ENCODE results near the gene TXNRD1.

TXNRD1 gene

DNA sequence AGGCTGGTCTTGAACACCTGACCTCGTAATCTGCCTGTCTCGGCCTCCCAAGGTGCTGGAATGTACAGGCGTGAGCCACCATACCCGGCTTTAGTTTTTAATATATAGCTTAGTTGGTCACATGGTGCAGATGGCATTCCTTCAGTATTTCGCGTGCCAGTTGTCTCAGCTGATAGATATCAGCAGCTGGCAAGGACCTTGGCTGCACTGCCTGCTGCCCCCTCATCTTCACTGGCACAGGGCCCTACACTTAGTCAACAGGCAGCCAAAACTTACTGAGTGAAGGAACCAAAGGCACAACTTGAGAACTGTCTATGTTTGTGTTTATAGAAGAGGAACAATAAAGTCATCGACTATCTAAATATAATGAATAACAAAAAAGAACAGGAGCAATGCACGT is 119.0 kb downstream of the TXNRD1 start:
- no peaks in the 10 kb centered on the region for H3K27me3 ChIP-seq
- no peak overlapping the region for H3K4me3 ChIP-seq
- no peaks in the 10 kb centered on the region for H3K9me3 ChIP-seq (replicated peaks in 1 of 11)
- H3K4me2 ChIP-seq, result no peak overlapping the region
- H3K9ac ChIP-seq, result no peak overlapping the region
- H3K4me1 ChIP-seq, result no peaks in the 10 kb centered on the region
- peaks cover 74 to 100% (median 93%) of the 10 kb centered on the region in 11 experiments for H3K36me3 ChIP-seq
- H3K27ac ChIP-seq, result no peak overlapping the region
- no peak for TF ChIP-seq Cebpa-rat (IDR thresholded peaks at IDR 0.05)
- H4K20me1 ChIP-seq, result peaks cover 0 to 71% (median 9%) of the 10 kb centered on the region in 11 experiments; a peak in 10 of 22 replicates

DNA sequence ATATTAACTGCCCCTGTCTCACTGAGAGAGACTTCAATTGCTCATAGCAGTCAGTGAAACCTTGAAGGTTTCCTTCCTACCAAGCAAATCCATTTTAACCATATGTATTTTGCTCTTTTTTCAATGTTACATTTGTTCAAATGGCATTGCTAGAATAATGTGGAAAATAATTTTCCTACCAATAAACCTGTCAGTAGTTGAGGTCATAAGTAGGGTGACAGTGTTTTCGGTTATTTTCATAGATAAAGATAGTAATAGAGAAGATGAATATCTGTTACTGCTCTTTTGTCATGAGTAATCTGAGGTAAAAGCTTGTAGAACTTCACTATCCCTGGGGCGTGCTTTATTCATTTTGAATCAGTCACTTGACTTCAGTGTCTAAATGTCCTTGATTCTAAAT is 120.5 kb downstream of the TXNRD1 start:
- TF ChIP-seq Cebpa-rat (IDR thresholded peaks at IDR 0.05), result no peak
- Histone ChIP-seq H3K9ac (no peak overlapping the region), H3K4me2 (no peak overlapping the region), H3K4me1 (no peaks in the 10 kb centered on the region), H3K27me3 (no peaks in the 10 kb centered on the region), H3K27ac (no peak overlapping the region), H3K4me3 (no peak overlapping the region), H3K36me3 (peaks cover 79 to 100% (median 94%) of the 10 kb centered on the region in 11 experiments), H4K20me1 (peaks cover 0 to 71% (median 4%) of the 10 kb centered on the region in 11 experiments; a peak in 10 of 22 replicates), H3K9me3 (replicated peaks in 1 of 11) (no peaks in the 10 kb centered on the region)

DNA sequence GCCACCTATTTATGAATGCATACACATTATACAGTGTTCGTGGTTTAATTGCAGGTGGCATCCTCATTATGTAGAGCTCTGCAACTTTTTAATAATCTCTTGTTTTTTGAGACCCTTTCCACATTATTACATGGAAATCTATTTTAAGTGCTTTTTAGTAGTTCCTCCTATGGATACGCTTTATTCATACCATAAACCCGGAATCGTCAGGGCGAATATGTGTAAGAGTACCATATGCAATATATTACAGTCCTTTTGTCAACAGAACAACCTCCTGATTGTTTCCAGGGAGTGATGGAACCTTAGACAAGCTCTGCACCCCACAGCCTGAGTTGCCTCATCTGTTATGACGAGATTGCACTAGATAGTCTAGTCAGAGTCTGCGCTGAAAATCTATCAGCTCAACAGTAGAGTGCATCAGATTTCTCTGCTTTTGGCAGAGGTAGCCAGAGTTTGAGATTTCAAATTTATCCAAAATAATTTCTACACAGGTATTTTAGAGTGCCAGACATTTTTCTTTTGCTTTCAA is 121.5 kb downstream of the TXNRD1 start:
- H3K9ac ChIP-seq, result no peak overlapping the region
- H3K27me3 ChIP-seq, result no peaks in the 10 kb centered on the region
- no peaks in the 10 kb centered on the region for H3K4me1 ChIP-seq
- no peak overlapping the region for H3K4me3 ChIP-seq
- H3K36me3 ChIP-seq, result peaks cover 88 to 100% (median 94%) of the 10 kb centered on the region in 11 experiments
- peaks cover 0 to 81% (median 10%) of the 10 kb centered on the region in 11 experiments; a peak in 12 of 22 replicates for H4K20me1 ChIP-seq
- no peak for TF ChIP-seq Cebpa-rat (IDR thresholded peaks at IDR 0.05)
- no peak overlapping the region for H3K4me2 ChIP-seq
- no peaks in the 10 kb centered on the region for H3K9me3 ChIP-seq (replicated peaks in 1 of 11)
- no peak overlapping the region for H3K27ac ChIP-seq

DNA sequence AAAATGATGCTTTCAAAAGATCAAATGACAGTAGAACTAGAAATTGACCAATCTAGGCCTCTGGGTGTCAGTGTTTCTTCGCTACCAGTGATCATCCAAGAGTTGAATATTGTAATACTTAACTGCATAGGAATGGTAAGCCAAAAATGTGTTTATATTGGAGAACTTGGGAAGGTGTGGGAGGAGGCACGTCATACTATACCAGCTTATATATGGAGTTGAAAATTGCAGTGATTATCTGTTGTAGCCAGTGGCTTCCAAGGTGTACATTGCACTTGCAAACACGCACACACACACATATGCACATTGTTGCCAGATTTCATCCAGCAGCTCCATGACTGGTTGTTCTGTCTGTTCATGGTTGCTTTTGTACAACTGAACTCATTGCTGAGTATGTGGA is 124.1 kb downstream of the TXNRD1 start:
- H3K36me3 ChIP-seq, result peaks cover 98 to 100% (median 100%) of the 10 kb centered on the region in 11 experiments
- no peak overlapping the region for H3K4me3 ChIP-seq
- TF ChIP-seq Cebpa-rat (IDR thresholded peaks at IDR 0.05), result no peak
- H4K20me1 ChIP-seq, result peaks cover 0 to 93% (median 21%) of the 10 kb centered on the region in 11 experiments; a peak in 15 of 22 replicates
- H3K27ac ChIP-seq, result no peak overlapping the region
- no peak overlapping the region for H3K9ac ChIP-seq
- H3K27me3 ChIP-seq, result no peaks in the 10 kb centered on the region
- H3K4me1 ChIP-seq, result no peaks in the 10 kb centered on the region
- H3K9me3 ChIP-seq (replicated peaks in 1 of 11), result no peaks in the 10 kb centered on the region
- H3K4me2 ChIP-seq, result no peak overlapping the region

DNA sequence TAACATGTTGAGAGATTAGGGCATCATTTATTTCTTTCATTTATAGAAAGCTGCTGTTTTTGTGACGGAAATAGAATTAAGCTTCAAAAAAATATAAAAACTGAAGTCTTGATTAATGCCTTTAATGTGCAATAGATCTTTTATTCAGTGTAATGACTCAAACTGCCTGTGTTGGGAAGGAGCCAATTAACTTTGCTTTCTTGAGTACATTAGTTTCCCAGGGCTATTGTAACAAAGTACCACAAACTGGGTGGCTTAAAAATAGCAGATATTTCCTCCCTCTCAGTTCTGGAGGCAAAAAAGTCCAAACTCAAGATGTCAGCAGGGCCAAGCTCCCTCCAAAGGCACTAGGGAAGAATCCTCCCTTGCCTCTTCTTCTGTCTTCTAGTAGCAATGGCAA is 124.6 kb downstream of the TXNRD1 start:
- peaks cover 98 to 100% (median 100%) of the 10 kb centered on the region in 11 experiments for H3K36me3 ChIP-seq
- H3K27me3 ChIP-seq, result no peaks in the 10 kb centered on the region
- no peak overlapping the region for H3K4me3 ChIP-seq
- H3K4me1 ChIP-seq, result no peaks in the 10 kb centered on the region
- H3K9ac ChIP-seq, result no peak overlapping the region
- TF ChIP-seq Cebpa-rat (IDR thresholded peaks at IDR 0.05), result no peak
- no peaks in the 10 kb centered on the region for H3K9me3 ChIP-seq (replicated peaks in 1 of 11)
- H3K27ac ChIP-seq, result no peak overlapping the region
- H3K4me2 ChIP-seq, result no peak overlapping the region
- H4K20me1 ChIP-seq, result peaks cover 0 to 93% (median 21%) of the 10 kb centered on the region in 11 experiments; a peak in 15 of 22 replicates

DNA sequence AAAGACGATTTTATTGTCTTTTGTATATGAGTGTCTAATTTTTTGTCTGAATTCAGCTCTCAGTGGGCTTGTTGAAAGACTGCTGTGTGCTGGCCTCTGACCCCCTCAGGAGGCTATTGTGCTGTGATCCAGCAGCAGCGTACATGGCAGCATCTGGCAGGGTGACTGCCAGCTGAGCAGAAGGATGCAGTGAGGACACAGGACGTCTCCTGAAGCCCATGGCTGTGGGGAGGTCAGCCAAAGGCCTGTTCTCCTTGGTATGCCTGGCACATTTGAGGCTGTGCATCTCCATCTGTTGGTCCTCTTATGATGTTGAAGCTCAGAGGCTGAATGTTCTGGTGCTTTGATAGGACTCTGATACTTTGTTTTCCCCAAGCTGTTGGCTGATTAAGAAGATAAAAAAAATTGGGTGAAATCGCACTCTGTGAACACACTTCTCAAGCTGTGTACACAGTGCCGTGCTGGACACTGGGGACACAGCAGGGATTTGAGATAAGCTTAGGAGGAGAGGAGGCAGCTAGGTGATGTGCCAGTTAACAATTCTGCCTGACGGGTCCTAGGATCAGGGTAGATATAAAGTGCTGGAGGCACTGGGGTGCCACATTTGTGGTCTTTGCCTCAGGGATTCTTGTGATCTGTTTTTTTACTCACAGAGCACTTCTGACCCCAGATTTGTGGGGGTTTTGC is 125.5 kb downstream of the TXNRD1 start:
- Histone ChIP-seq H3K27me3 (no peaks in the 10 kb centered on the region), H3K4me3 (no peak overlapping the region), H3K4me1 (no peaks in the 10 kb centered on the region), H3K9me3 (replicated peaks in 1 of 11) (no peaks in the 10 kb centered on the region), H3K27ac (no peak overlapping the region), H3K9ac (no peak overlapping the region), H4K20me1 (peaks cover 0 to 93% (median 26%) of the 10 kb centered on the region in 11 experiments; a peak in 17 of 22 replicates), H3K36me3 (peaks cover 98 to 100% (median 100%) of the 10 kb centered on the region in 11 experiments), H3K4me2 (no peak overlapping the region)
- TF ChIP-seq Cebpa-rat (IDR thresholded peaks at IDR 0.05), result no peak

DNA sequence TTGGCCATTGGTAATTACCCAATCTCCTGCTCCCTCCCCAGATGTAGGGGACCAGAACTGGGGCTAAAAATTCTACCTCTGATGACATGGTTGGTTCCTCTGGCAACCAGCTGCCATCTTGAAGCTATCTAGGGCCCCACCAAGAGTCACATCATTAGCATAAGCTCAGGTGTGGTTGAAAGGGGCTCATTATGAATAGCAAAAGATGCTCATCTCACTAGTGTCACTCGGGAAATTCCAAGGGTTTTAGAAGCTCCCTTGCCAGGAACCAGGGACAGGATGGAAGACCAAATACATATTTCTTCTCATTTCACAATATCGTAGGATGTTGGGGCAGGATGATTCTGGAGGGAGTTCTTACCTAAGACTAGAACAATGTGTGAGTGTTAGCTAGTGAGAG is 126.6 kb downstream of the TXNRD1 start:
- Histone ChIP-seq H3K4me1 (no peaks in the 10 kb centered on the region), H3K27me3 (no peaks in the 10 kb centered on the region), H3K4me3 (no peak overlapping the region), H4K20me1 (peaks cover 0 to 93% (median 28%) of the 10 kb centered on the region in 11 experiments; a peak in 17 of 22 replicates), H3K36me3 (peaks cover 97 to 100% (median 100%) of the 10 kb centered on the region in 11 experiments), H3K27ac (no peak overlapping the region), H3K4me2 (no peak overlapping the region), H3K9ac (no peak overlapping the region), H3K9me3 (replicated peaks in 1 of 11) (no peaks in the 10 kb centered on the region)
- no peak for TF ChIP-seq Cebpa-rat (IDR thresholded peaks at IDR 0.05)

DNA sequence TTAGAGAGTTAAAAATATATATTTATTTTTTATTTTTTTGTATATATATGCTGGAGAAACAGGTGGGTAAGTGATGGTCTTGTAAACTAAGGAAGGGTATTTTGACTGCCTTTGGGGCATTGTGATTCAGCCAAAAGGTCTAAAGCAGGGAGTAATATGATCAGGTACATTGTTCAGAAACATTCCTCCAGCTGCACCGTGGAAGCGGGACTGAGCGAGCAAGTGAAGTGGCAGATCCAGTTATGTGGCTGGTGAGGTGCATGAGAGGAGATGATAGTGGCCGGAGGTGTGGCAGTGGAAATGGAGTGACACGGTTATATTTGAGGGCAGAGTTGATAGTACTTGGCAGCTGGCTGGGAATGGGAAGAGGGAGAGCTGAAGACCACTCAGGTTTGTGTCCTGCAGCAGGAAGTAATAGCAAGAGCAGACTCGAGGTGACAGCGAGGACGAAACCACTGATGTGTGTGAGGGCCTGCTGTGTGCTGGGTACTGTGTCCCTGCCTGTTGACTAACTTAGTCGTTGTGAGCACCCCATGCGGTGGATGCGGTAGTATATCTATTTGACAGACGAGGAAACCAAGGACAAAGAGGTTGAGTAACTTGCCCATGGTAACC is 127.2 kb downstream of the TXNRD1 start:
- Histone ChIP-seq H4K20me1 (peaks cover 0 to 93% (median 28%) of the 10 kb centered on the region in 11 experiments; a peak in 17 of 22 replicates), H3K36me3 (peaks cover 97 to 100% (median 100%) of the 10 kb centered on the region in 11 experiments), H3K27me3 (no peaks in the 10 kb centered on the region), H3K4me3 (no peak overlapping the region), H3K4me2 (no peak overlapping the region), H3K9ac (no peak overlapping the region), H3K4me1 (no peaks in the 10 kb centered on the region), H3K27ac (no peak overlapping the region), H3K9me3 (replicated peaks in 1 of 11) (no peaks in the 10 kb centered on the region)
- TF ChIP-seq Cebpa-rat (IDR thresholded peaks at IDR 0.05), result no peak

DNA sequence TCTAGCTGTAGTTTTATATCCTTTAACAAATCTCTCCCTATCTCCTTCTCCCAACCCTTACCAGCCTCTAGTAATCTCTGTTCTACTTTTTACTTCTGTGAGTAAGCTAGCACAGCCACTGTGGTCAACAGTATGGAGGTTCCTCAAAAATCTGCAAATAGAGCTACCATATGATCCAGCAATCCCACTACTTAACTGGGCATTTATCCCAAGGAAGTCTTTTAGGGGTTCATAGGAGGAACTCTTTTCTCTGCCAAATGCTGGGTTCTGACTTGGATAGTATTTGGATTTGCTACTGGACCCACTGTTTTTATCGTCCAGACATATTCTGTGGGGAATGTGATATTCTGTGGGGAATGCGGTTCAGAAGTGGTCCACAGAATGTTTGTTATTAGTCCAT is 129.1 kb downstream of the TXNRD1 start:
- no peaks in the 10 kb centered on the region for H3K27me3 ChIP-seq
- no peak overlapping the region for H3K27ac ChIP-seq
- no peaks in the 10 kb centered on the region for H3K4me1 ChIP-seq
- peaks cover 97 to 100% (median 100%) of the 10 kb centered on the region in 11 experiments for H3K36me3 ChIP-seq
- H3K9me3 ChIP-seq (replicated peaks in 1 of 11), result no peaks in the 10 kb centered on the region
- no peak overlapping the region for H3K4me2 ChIP-seq
- no peak for TF ChIP-seq Cebpa-rat (IDR thresholded peaks at IDR 0.05)
- no peak overlapping the region for H3K4me3 ChIP-seq
- H4K20me1 ChIP-seq, result peaks cover 3 to 100% (median 37%) of the 10 kb centered on the region in 11 experiments; a peak in 18 of 22 replicates
- no peak overlapping the region for H3K9ac ChIP-seq
